Fibroblast of lung (primary cell): Measurements from ENCODE around the gene ZNF106. TPM values are rescaled to one million over a fixed set of nuclear protein-coding genes. Genes with fewer than 3 reads are reported as not detected.

Experiments
- DNase-seq, 2 donors: peaks; one replicate each; pipeline versions ENCODE4 v3.0.0 to v3.0.0-alpha.2; 2010; ENCODE audit warnings: low read depth in 2 of 2
- H2AFZ ChIP-seq: 2 replicates; pipeline ENCODE4 v1.5.1; 2012; ENCODE audit warnings: low read length, control low read depth, inconsistent platforms
- H3K27ac ChIP-seq: 2 replicates; pipeline ENCODE4 v1.5.1; 2011; ENCODE audit warnings: low read length, control low read depth; ENCODE audit not compliant: insufficient read depth
- H3K27me3 ChIP-seq: 2 replicates; pipeline ENCODE4 v1.5.1; 2011; ENCODE audit warnings: mild to moderate bottlenecking, low read length; ENCODE audit not compliant: control insufficient read depth, insufficient read depth
- H3K36me3 ChIP-seq: 2 replicates; pipeline ENCODE4 v1.5.1; 2011; ENCODE audit warnings: low read length; ENCODE audit not compliant: control insufficient read depth, insufficient read depth
- H3K4me1 ChIP-seq: 2 replicates; pipeline ENCODE4 v1.5.1; 2011; ENCODE audit warnings: low read length; ENCODE audit not compliant: control insufficient read depth, insufficient read depth; ENCODE audit errors: extremely low read depth
- H3K4me2 ChIP-seq: 2 replicates; pipeline ENCODE4 v1.5.1; 2011; ENCODE audit warnings: low read length, control low read depth; ENCODE audit not compliant: insufficient read depth; ENCODE audit errors: extremely low read depth
- H3K4me3 ChIP-seq, 4 experiments: fragments of 200-600 bp in 1 of 4; sonication (generic) in 1 of 4; replicated peaks in 1 of 4; 2 replicates each; pipeline ENCODE4 v1.5.1; 2011 to 2016; ENCODE audit warnings: low read length in 4 of 4, low read depth in 3 of 4, mild to moderate bottlenecking in 3 of 4, control low read depth in 2 of 4, inconsistent platforms in 1 of 4, mixed read lengths in 1 of 4; ENCODE audit not compliant: insufficient read depth in 1 of 4; ENCODE audit errors: control extremely low read depth in 1 of 4
- H3K79me2 ChIP-seq: 2 replicates; pipeline ENCODE4 v1.5.1; 2012; ENCODE audit warnings: mild to moderate bottlenecking, low read length, inconsistent platforms; ENCODE audit not compliant: control insufficient read depth, insufficient read depth
- H3K9ac ChIP-seq: 2 replicates; pipeline ENCODE4 v1.5.1; 2011; ENCODE audit warnings: mild to moderate bottlenecking, low read length, control low read depth; ENCODE audit not compliant: insufficient read depth
- H3K9me3 ChIP-seq: 2 replicates; pipeline ENCODE4 v1.5.1; 2012; ENCODE audit warnings: low read depth, low read length; ENCODE audit not compliant: control insufficient read depth, insufficient read depth
- H4K20me1 ChIP-seq: 2 replicates; pipeline ENCODE4 v1.5.1; 2011; ENCODE audit warnings: low read length; ENCODE audit not compliant: control insufficient read depth, insufficient read depth; ENCODE audit errors: extremely low read depth
- EZH2 ChIP-seq: IDR thresholded peaks from 2 replicates; pipeline ENCODE4 v1.5.1; 2012; ENCODE audit warnings: low read length, control low read depth, mild to moderate bottlenecking; ENCODE audit errors: missing control alignments
- polyA plus RNA-seq, 2 donors: library from polyadenylated mRNA; depleted of rRNA in 1 of 2; stranded (reverse) in 1 of 2; unstranded in 1 of 2; fragments of >200 nt; gene quantifications; 2 replicates each; pipeline ENCODE4 v1.2.1, GENCODE V29; 2011 to 2012; ENCODE audit warnings: missing spikeins in 1 of 2
- total RNA-seq: library from RNA; depleted of rRNA; stranded (reverse); fragments of >200 nt; gene quantifications from 2 replicates; pipeline ENCODE4 v1.2.1, GENCODE V29; 2014
- TF ChIP-seq, protein P1 (sequence below), 2 donors: IDR thresholded peaks in 1 of 2; conservative IDR thresholded peaks in 1 of 2; 1 replicate in 1 of 2; 2 replicates in 1 of 2; pipeline ENCODE4 v1.5.1; 2011 to 2012; ENCODE audit warnings: low read length in 2 of 2, control low read depth in 1 of 2, inconsistent platforms in 1 of 2, low read depth in 1 of 2, mild to moderate bottlenecking in 1 of 2

Gene ZNF106
- total and polyA plus RNA-seq, 2 donors (not counting 1 experiment from before 2014, with no cell fraction given): 54.4 to 149 TPM

DNA sequence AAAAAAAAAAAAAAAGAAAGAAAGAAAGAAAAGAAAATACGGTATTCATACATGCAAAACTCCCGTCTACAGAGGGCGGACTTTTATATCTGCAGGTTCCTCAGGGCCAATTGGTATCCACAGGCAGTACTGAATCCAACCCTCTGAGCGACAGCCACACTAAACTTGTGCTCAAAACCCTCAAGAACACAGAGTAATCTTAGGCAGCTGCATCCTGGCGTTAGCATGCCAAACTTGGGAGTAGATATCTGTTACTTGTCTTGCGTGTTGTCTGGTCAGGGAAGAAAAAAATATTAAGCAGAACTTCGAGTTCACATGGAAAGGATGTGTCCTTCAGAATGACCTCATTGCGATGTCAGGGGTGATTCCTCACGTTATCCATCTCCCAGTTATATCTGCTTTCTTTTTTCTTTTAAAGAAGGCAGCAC is 17.3 kb upstream of the ZNF106 start:
- no peaks in the 10 kb centered on the region for H3K36me3 ChIP-seq
- H3K4me3 ChIP-seq: no peak overlapping the region
- no peaks in the 10 kb centered on the region for H3K27me3 ChIP-seq
- H2AFZ ChIP-seq: no peak overlapping the region
- no peaks in the 10 kb centered on the region for H3K79me2 ChIP-seq
- peaks cover 11% of the 10 kb centered on the region for H3K4me1 ChIP-seq
- peak overlapping the region; percentile 41 for H3K27ac ChIP-seq
- peak overlapping the region; percentile 58 for H3K4me2 ChIP-seq
- DNase-seq: peak in 1 of 2 donors; percentile 64
- no peaks in the 10 kb centered on the region for H4K20me1 ChIP-seq
- no peak overlapping the region for H3K9ac ChIP-seq
- TF ChIP-seq, protein P1, sequence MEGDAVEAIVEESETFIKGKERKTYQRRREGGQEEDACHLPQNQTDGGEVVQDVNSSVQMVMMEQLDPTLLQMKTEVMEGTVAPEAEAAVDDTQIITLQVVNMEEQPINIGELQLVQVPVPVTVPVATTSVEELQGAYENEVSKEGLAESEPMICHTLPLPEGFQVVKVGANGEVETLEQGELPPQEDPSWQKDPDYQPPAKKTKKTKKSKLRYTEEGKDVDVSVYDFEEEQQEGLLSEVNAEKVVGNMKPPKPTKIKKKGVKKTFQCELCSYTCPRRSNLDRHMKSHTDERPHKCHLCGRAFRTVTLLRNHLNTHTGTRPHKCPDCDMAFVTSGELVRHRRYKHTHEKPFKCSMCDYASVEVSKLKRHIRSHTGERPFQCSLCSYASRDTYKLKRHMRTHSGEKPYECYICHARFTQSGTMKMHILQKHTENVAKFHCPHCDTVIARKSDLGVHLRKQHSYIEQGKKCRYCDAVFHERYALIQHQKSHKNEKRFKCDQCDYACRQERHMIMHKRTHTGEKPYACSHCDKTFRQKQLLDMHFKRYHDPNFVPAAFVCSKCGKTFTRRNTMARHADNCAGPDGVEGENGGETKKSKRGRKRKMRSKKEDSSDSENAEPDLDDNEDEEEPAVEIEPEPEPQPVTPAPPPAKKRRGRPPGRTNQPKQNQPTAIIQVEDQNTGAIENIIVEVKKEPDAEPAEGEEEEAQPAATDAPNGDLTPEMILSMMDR (conservative IDR thresholded peaks at IDR 0.05 in 1 of 2, IDR thresholded peaks at IDR 0.05 in 1 of 2; ENCODE audit: low read depth in 1 of 2, low read length in 2 of 2): no peak
- TF ChIP-seq EZH2: no peak
- no peaks in the 10 kb centered on the region for H3K9me3 ChIP-seq

DNA sequence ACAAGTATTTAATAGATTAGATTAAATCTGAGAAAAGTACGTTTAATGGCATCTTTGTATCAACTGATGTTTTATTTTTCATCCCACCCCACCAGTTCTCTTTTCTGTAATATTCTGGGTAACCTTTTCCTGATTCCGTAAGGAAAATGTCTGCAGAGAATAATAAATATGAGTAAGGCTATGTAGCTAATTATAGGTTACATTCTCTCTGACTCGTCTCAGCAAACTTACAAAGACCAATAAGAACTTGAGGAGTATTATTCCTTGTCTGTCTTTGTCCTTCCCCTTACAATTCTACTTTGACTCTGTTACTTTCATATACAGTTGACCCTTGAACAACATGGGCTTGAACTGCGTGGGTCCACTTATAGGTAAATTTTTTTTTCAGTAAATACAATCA is 16.6 kb upstream of the ZNF106 start:
- DNase-seq: no peak
- H3K27ac ChIP-seq: no peak overlapping the region
- H3K9me3 ChIP-seq: no peaks in the 10 kb centered on the region
- no peak overlapping the region for H3K4me2 ChIP-seq
- TF ChIP-seq EZH2: no peak
- TF ChIP-seq, protein P1 (conservative IDR thresholded peaks at IDR 0.05 in 1 of 2, IDR thresholded peaks at IDR 0.05 in 1 of 2; ENCODE audit: low read depth in 1 of 2, low read length in 2 of 2): no peak
- H2AFZ ChIP-seq: no peak overlapping the region
- H3K36me3 ChIP-seq: no peaks in the 10 kb centered on the region
- no peak overlapping the region for H3K4me3 ChIP-seq
- no peaks in the 10 kb centered on the region for H4K20me1 ChIP-seq
- H3K79me2 ChIP-seq: peaks cover 5% of the 10 kb centered on the region
- peaks cover 11% of the 10 kb centered on the region for H3K4me1 ChIP-seq
- no peak overlapping the region for H3K9ac ChIP-seq
- H3K27me3 ChIP-seq: no peaks in the 10 kb centered on the region

DNA sequence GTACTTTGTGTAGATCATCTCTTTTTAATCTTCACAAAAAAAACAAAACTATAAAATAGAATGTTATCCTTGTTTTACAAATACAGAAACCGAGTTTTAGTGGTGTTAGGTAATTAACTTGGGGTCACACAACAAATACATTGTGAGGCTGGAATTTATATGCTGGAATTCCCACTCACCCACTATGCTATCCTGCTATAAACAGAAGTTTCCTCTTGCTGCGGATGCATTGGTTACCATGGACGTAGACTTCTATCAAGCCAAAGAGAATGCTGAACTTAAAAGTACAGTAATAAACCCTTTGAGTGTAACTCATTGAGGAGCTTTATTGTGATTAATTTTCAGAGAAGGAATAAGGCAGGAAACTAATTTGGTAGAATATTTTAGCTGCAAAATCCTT is 13.7 kb upstream of the ZNF106 start:
- TF ChIP-seq, protein P1 (conservative IDR thresholded peaks at IDR 0.05 in 1 of 2, IDR thresholded peaks at IDR 0.05 in 1 of 2; ENCODE audit: low read depth in 1 of 2, low read length in 2 of 2): no peak
- TF ChIP-seq EZH2: no peak
- no peak overlapping the region for H3K9ac ChIP-seq
- H3K4me1 ChIP-seq: peaks cover 11% of the 10 kb centered on the region
- no peak overlapping the region for H3K4me2 ChIP-seq
- no peak overlapping the region for H2AFZ ChIP-seq
- peak in 1 of 2 donors; percentile 10 for DNase-seq
- peaks cover 26% of the 10 kb centered on the region for H3K79me2 ChIP-seq
- no peak overlapping the region for H3K27ac ChIP-seq
- no peak overlapping the region for H3K4me3 ChIP-seq
- no peaks in the 10 kb centered on the region for H3K27me3 ChIP-seq
- no peaks in the 10 kb centered on the region for H4K20me1 ChIP-seq
- no peaks in the 10 kb centered on the region for H3K36me3 ChIP-seq
- H3K9me3 ChIP-seq: no peaks in the 10 kb centered on the region
